ENCODE measurements around the gene CRHR1.

The CRHR1 gene

GRCh38 chr17:45825792-45826191 lies 41.7 kb downstream of the CRHR1 start:
- no peak for DNase-seq

DNA sequence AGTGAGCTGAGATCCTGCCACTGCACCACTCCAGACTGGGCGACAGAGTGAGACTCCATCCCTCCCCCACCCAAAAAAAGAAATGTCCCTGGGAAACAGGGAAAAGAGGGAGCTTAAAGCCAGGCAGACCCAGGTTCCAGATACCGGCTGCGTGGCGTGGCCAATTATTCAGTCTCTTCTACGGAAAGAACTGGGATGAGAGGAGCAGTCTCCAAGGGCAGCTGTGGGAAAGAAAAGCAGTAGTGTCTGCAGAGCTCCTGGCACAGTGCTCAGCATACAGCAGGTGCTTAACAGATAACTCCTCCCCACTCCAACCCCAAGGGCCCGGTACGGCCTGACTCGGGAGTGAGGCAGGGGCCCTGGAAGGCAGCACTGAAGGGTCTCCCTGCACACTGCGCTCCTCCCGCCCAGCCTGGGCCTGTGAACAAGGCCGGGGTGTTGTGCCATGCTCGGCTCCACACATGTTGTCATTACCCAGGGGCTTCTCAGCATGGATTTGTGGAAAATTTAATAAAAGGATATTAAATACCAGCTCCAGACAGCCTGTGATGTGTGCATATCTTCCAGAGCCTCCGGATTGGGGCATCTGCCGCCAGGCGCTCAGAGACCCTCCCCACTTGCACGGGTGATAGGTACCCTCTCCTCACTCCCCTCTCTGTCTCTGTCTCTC lies 42.9 kb downstream of the CRHR1 start:
- DNase-seq, result no peak

DNA sequence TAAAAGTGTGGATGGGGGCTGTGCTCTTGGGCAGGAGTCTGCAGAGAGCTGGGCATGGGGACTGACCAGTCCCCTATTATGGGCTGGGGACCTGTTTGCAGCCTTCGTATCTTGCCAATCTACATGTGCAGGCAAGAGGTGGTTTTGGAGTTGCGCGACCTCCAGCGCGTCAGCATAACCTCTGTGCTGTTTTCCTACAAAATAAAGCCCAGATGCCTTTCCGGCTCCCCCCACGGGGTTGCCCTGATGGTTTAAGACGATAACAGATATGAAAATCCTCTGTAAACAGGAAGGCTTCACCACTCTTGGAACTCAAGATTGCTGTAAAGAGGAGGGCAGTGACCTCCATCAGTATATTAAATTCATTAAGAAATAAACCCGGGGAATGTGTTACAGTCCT lies 44.1 kb downstream of the CRHR1 start:
- DNase-seq, result no peak

- DNase-seq, result no peak
These were observed 44.5 kb downstream of the CRHR1 start for GRCh38 chr17:45828582-45829133.

DNA sequence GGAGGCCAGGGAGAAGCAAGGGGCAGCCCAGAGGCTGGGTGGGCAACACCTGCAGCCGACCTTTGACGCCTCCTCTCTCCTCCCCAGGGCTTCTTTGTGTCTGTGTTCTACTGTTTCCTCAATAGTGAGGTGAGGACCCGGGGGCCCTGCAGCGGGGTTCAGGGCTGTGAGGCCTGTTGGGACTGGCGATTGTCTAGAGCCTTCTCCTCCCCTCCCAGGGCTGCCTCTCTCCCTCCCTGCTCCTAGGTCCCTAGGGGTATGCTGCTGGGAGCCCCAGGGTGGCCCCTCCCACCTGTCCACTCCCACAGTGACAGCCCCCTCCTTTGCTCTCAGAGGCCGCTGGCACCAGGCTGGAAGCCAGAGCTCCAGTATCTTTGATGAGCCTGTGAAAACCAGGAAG lies 49.8 kb downstream of the CRHR1 start:
- no peak for DNase-seq

DNA sequence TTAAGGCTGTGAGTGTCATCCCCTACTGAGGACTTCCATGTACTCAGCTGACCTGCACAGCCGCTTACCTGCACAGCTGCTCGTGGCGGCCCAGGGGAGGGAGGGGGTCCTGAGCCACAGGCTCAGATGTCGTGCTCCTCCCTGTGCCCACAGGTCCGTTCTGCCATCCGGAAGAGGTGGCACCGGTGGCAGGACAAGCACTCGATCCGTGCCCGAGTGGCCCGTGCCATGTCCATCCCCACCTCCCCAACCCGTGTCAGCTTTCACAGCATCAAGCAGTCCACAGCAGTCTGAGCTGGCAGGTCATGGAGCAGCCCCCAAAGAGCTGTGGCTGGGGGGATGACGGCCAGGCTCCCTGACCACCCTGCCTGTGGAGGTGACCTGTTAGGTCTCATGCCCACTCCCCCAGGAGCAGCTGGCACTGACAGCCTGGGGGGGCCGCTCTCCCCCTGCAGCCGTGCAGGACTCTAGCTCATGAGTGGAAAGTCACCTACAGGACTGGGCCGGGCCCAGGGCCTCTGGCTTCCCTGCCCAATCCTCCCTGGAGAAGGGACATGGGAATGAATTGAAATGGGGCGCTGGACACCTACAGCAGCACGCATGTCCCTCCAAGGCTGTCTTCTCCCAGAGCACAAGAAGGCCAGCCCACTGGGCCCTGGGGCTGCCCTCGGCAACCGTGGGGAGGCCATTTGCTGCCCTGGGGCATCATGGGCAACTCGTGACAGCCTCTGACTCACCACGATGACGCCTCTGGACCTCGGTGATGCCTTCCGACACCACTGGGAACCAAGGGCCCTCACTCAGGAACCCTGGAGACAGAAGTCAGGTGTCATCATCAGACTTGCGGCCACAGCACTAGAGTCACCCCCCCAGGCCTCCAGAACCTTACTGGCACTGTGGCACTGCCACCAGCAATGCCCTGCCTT lies 50.6 kb downstream of the CRHR1 start:
- DNase-seq, result no peak

- DNase-seq, result no peak
These were observed 51.4 kb downstream of the CRHR1 start for GRCh38 chr17:45835481-45835880.

- no peak for DNase-seq
These were observed 52.2 kb downstream of the CRHR1 start for GRCh38 chr17:45836047-45837044.

DNA sequence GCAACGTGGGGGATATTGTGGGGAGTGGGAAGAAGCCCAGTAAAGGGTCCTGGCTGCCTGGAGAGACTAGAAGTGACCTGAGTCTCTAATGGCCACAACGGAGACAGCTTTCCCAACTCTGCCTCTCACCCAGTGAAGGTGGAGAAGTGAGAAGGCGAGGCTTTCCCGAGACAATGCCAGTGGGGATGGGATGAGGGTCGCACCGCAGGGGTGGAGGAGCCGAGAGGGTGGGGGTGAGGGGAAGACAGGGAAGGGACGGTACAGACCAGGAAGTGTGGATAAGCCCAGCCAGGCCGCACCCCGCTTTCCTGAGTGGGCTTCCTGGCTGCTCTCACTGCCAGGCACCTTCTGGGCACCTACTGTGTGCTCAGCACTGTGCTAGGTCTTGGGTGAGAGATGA lies 53.1 kb downstream of the CRHR1 start:
- DNase-seq, result no peak

- no peak for DNase-seq
These were observed 53.5 kb downstream of the CRHR1 start for GRCh38 chr17:45837603-45838002.

GRCh38 chr17:45838751-45839295 lies 54.7 kb downstream of the CRHR1 start:
- DNase-seq, result no peak

DNA sequence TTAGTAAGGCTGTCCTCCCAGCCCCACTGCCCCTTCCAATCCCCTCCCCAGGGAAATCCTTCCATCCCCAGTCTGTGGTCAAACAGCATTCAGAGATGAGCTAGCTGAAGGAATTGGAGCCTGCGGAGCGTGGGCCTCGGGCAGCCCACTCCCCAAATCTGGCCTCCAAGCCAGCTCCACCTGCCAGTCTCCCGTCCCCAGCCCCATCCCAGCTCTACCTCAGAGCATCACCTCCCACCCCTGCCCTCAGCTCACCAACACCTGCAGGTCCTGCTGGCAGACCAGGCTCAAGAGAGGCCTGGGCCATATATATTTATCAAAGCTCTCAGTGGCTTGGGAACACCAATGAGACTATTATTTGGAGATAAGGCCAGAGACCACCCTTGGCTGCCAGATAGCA lies 55.3 kb downstream of the CRHR1 start:
- DNase-seq, result no peak

- DNase-seq, result no peak
These were observed 57.1 kb downstream of the CRHR1 start for GRCh38 chr17:45841186-45841585.

- DNase-seq, result no peak
These were observed 57.9 kb downstream of the CRHR1 start for GRCh38 chr17:45841883-45842525.

DNA sequence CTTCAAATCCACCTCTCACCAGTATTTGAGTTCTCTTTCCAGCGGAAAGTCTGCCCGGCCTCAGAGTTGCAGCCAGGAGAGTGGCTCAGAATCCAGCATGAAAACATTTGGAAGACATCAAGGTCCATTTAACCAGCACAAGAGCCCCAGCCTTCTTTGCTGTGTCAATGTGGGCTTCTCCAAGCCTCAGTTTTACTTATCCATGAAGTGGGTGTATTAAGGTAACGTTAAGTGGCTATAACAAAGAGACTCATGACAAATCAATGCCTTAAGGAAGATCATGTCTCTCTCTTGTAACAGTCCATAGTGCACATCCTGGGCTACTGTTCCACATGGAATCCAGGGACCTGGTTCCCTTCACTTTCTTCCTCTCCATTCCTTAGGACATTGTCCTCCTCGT lies 59.6 kb downstream of the CRHR1 start:
- DNase-seq, result no peak

- DNase-seq, result no peak
These were observed 60.7 kb downstream of the CRHR1 start, which contains the start of gene SPPL2C for GRCh38 chr17:45844695-45845375. Gene SPPL2C (plus strand): TSS chr17:45844881. CDS start chr17:45844907, 26 bp downstream.

DNA sequence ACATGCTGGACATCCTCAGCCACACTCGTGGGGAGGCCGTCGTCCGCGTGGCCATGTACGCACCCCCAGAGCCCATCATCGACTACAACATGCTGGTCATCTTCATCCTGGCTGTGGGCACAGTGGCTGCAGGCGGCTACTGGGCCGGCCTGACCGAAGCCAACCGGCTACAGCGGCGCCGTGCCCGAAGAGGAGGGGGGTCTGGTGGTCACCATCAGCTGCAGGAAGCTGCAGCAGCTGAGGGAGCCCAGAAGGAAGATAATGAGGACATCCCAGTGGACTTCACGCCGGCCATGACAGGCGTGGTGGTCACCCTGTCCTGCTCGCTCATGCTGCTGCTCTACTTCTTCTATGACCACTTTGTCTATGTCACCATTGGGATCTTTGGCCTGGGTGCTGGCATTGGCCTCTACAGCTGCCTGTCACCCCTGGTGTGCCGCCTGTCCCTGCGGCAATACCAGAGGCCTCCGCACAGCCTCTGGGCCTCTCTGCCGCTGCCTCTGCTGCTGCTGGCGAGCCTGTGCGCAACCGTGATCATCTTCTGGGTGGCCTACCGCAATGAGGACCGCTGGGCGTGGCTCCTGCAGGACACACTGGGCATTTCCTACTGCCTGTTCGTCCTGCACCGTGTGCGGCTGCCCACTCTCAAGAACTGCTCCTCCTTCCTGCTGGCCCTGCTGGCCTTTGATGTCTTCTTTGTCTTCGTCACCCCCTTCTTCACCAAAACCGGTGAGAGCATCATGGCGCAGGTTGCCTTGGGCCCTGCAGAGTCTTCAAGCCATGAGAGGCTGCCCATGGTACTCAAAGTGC lies 61.5 kb downstream of the CRHR1 start:
- no peak for DNase-seq

DNA sequence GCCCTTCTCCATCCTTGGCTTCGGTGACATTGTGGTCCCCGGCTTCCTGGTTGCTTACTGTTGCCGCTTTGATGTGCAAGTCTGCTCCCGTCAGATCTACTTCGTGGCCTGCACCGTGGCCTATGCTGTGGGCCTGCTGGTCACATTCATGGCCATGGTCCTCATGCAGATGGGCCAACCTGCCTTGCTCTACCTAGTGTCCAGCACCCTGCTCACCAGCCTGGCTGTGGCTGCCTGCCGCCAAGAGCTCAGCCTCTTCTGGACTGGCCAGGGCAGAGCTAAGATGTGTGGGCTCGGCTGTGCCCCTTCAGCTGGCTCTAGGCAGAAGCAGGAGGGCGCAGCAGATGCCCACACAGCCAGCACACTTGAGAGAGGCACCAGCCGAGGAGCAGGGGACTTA lies 62.1 kb downstream of the CRHR1 start:
- DNase-seq, result no peak

GRCh38 chr17:45846646-45847045 lies 62.5 kb downstream of the CRHR1 start:
- no peak for DNase-seq

GRCh38 chr17:45847101-45847500 lies 63.0 kb downstream of the CRHR1 start:
- no peak for DNase-seq

All from GF-D8 (cell line).